HEK293 (cell line): ENCODE measurements around the gene PON1.

Experiments used
- CTCF ChIA-PET: fragments of 350-600 bp; formaldehyde crosslinking; extraction: SDS; loops from one replicate; lab custom pipeline; 2021; ENCODE audit warnings: antibody characterized with exemption; lab: Yijun Ruan, JAX
- POLR2A ChIA-PET: fragments of 300-600 bp; formaldehyde crosslinking; extraction: SDS; loops from one replicate; lab custom pipeline; 2020; ENCODE audit warnings: antibody characterized with exemption, inconsistent platforms; lab: Yijun Ruan, JAX
- H3K27ac ChIP-seq: fragments of 200-500 bp; sonication (Bioruptor generic); 2 replicates; pipeline ENCODE4 v1.5.1; 2014; ENCODE audit warnings: low read depth, low read length, control low read depth, inconsistent platforms; ENCODE audit errors: extremely low read depth
- H3K36me3 ChIP-seq, 2 experiments: fragments of 200-500 bp in 1 of 2; sonication (Bioruptor generic) in 1 of 2; 1 replicate in 1 of 2; 2 replicates in 1 of 2; pipeline ENCODE4 v1.5.1; 2014 to 2017; ENCODE audit warnings: inconsistent platforms in 2 of 2, low read length in 2 of 2; ENCODE audit not compliant: control insufficient read depth in 2 of 2, insufficient read depth in 1 of 2
- H3K4me1 ChIP-seq: fragments of 200-500 bp; sonication (Bioruptor generic); 2 replicates; pipeline ENCODE4 v1.5.1; 2014; ENCODE audit warnings: mild to moderate bottlenecking, low read length, inconsistent platforms; ENCODE audit not compliant: control insufficient read depth, insufficient read depth
- H3K4me3 ChIP-seq: 2 replicates; pipeline ENCODE4 v1.5.1; 2011; ENCODE audit warnings: low read depth, mild to moderate bottlenecking, control low read depth, low read length, moderate library complexity
- H3K9me3 ChIP-seq: fragments of 200-500 bp; sonication (Bioruptor generic); 2 replicates; pipeline ENCODE4 v1.5.1; 2014; ENCODE audit warnings: low read depth, low read length, inconsistent platforms; ENCODE audit not compliant: control insufficient read depth, insufficient read depth
- EGR2 ChIP-seq: fragments of 450-650 bp; formaldehyde crosslinking; IDR thresholded peaks from 2 replicates; pipeline ENCODE4 v1.5.1; 2016; ENCODE audit warnings: low read depth, missing biosample characterization, missing genetic modification characterization
- MYNN ChIP-seq: fragments of 450-650 bp; formaldehyde crosslinking; IDR thresholded peaks from 2 replicates; pipeline ENCODE4 v1.5.1; 2016; ENCODE audit warnings: missing biosample characterization, missing genetic modification characterization, borderline replicate concordance
- ZNF132 ChIP-seq: fragments of 450-650 bp; formaldehyde crosslinking; IDR thresholded peaks from 2 replicates; pipeline ENCODE4 v1.5.1; 2017; ENCODE audit warnings: missing biosample characterization, missing genetic modification characterization, borderline replicate concordance
- ZNF133 ChIP-seq: fragments of 450-650 bp; formaldehyde crosslinking; IDR thresholded peaks from 2 replicates; pipeline ENCODE4 v1.5.1; 2016; ENCODE audit warnings: missing biosample characterization, missing genetic modification characterization
- ZNF433 ChIP-seq: fragments of 450-650 bp; formaldehyde crosslinking; IDR thresholded peaks from 2 replicates; pipeline ENCODE4 v1.5.1; 2016; ENCODE audit warnings: missing biosample characterization, missing genetic modification characterization, low read depth
- ZNF560 ChIP-seq: fragments of 450-650 bp; formaldehyde crosslinking; IDR thresholded peaks from 2 replicates; pipeline ENCODE4 v1.5.1; 2017; ENCODE audit warnings: missing biosample characterization, missing genetic modification characterization, borderline replicate concordance
- ZNF747 ChIP-seq: fragments of 450-650 bp; formaldehyde crosslinking; IDR thresholded peaks from 2 replicates; pipeline ENCODE4 v1.5.1; 2016; ENCODE audit warnings: missing biosample characterization, missing genetic modification characterization
- ZNF777 ChIP-seq: fragments of 450-650 bp; formaldehyde crosslinking; IDR thresholded peaks from 2 replicates; pipeline ENCODE4 v1.5.1; 2017; ENCODE audit warnings: missing biosample characterization, missing genetic modification characterization, borderline replicate concordance
- TF ChIP-seq, protein P1 (sequence below): fragments of 450-650 bp; formaldehyde crosslinking; IDR thresholded peaks from 2 replicates; pipeline ENCODE4 v1.5.1; 2016; ENCODE audit warnings: missing biosample characterization, missing genetic modification characterization
- TF ChIP-seq, protein P2 (sequence below): fragments of 450-650 bp; formaldehyde crosslinking; IDR thresholded peaks from 2 replicates; pipeline ENCODE4 v1.5.1; 2016; ENCODE audit warnings: missing biosample characterization, missing genetic modification characterization
- TF ChIP-seq, protein P3 (sequence below): fragments of 450-650 bp; formaldehyde crosslinking; IDR thresholded peaks from 2 replicates; pipeline ENCODE4 v1.5.1; 2017; ENCODE audit warnings: missing biosample characterization, missing genetic modification characterization
- TF ChIP-seq, protein P4 (sequence below): fragments of 450-650 bp; formaldehyde crosslinking; IDR thresholded peaks from 2 replicates; pipeline ENCODE4 v1.5.1; 2016; ENCODE audit warnings: missing biosample characterization, missing genetic modification characterization

PON1 gene

DNA sequence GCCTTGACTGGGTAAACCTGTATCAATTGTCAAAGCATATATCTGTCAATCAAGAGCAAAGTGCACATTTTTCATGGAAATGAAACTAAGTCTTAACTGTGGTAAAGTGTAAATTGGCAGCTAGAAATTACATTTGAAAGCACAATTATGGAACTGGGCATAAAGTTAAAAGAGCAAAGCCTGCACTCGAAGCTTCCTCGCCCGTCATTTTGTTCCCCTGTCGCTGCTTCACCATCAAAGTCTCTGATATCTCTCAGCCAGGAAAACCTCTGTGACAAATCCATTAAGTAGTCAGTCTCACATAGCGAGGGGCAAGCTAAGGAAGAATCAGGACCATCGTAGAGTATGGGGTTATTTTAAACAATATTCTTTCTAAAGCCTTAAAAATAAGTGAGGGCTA lies 27.9 kb downstream of the PON1 start:
- H3K4me1 ChIP-seq: no peaks in the 10 kb centered on the region
- CTCF ChIA-PET: interaction anchor here (0.6 kb wide), 1 partner anchor 1280 kb away, joined by 3 read pairs; no protein-coding TSS in a partner anchor
- TF ChIP-seq, protein P1, sequence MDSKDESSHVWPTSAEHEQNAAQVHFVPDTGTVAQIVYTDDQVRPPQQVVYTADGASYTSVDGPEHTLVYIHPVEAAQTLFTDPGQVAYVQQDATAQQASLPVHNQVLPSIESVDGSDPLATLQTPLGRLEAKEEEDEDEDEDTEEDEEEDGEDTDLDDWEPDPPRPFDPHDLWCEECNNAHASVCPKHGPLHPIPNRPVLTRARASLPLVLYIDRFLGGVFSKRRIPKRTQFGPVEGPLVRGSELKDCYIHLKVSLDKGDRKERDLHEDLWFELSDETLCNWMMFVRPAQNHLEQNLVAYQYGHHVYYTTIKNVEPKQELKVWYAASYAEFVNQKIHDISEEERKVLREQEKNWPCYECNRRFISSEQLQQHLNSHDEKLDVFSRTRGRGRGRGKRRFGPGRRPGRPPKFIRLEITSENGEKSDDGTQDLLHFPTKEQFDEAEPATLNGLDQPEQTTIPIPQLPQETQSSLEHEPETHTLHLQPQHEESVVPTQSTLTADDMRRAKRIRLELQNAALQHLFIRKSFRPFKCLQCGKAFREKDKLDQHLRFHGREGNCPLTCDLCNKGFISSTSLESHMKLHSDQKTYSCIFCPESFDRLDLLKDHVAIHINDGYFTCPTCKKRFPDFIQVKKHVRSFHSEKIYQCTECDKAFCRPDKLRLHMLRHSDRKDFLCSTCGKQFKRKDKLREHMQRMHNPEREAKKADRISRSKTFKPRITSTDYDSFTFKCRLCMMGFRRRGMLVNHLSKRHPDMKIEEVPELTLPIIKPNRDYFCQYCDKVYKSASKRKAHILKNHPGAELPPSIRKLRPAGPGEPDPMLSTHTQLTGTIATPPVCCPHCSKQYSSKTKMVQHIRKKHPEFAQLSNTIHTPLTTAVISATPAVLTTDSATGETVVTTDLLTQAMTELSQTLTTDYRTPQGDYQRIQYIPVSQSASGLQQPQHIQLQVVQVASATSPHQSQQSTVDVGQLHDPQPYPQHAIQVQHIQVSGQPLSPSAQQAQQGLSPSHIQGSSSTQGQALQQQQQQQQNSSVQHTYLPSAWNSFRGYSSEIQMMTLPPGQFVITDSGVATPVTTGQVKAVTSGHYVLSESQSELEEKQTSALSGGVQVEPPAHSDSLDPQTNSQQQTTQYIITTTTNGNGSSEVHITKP: no peak
- TF ChIP-seq, protein P2, sequence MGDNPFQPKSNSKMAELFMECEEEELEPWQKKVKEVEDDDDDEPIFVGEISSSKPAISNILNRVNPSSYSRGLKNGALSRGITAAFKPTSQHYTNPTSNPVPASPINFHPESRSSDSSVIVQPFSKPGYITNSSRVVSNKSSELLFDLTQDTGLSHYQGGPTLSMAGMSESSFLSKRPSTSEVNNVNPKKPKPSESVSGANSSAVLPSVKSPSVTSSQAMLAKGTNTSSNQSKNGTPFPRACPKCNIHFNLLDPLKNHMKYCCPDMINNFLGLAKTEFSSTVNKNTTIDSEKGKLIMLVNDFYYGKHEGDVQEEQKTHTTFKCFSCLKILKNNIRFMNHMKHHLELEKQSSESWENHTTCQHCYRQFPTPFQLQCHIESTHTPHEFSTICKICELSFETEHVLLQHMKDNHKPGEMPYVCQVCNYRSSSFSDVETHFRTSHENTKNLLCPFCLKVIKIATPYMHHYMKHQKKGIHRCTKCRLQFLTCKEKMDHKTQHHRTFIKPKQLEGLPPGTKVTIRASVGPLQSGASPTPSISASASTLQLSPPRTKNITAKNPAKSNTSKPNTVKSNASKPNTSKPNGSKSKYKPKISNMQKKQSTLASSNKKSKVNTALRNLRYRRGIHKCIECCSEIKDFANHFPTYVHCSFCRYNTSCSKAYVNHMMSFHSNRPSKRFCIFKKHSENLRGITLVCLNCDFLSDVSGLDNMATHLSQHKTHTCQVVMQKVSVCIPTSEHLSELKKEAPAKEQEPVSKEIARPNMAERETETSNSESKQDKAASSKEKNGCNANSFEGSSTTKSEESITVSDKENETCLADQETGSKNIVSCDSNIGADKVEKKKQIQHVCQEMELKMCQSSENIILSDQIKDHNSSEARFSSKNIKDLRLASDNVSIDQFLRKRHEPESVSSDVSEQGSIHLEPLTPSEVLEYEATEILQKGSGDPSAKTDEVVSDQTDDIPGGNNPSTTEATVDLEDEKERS (tag by site-specific recombination): no peak
- TF ChIP-seq ZNF433 (tag by site-specific recombination) (no peak), ZNF133 (no peak), ZNF747 (tag by site-specific recombination) (no peak), ZNF132 (tag by site-specific recombination) (no peak), MYNN (tag by site-specific recombination) (no peak), ZNF777 (tag by site-specific recombination) (no peak)
- TF ChIP-seq, all 188 proteins: peak for 0
- POLR2A ChIA-PET: no interaction called here
- H3K4me3 ChIP-seq: no peak overlapping the region
- no peaks in the 10 kb centered on the region for H3K36me3 ChIP-seq
- no peak overlapping the region for H3K27ac ChIP-seq
- H3K9me3 ChIP-seq: no peaks in the 10 kb centered on the region

DNA sequence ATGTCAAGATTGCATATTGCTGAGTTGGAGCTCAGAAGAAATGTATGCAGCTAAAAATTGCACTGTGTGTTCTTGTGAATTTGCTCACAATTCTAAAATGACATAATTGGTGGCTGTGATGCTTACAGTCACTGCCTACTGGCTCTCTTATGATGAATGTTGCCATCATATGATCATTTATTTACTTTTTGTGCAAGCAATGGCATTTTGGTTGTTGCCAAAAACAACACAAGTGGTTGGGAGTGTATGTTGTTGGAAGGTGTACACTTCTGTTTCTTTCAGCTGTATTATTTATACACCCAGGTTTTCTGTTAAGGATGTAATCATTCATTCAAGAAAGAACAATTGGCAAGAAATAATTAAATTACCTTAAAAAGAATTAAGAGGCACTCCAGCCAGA lies 28.9 kb downstream of the PON1 start:
- H3K4me3 ChIP-seq: no peak overlapping the region
- ChIA-PET CTCF (no interaction called here), POLR2A (no interaction called here)
- H3K9me3 ChIP-seq: no peaks in the 10 kb centered on the region
- H3K36me3 ChIP-seq: no peaks in the 10 kb centered on the region
- H3K4me1 ChIP-seq: no peaks in the 10 kb centered on the region
- TF ChIP-seq ZNF560 (tag by site-specific recombination) (no peak), EGR2 (tag by site-specific recombination) (no peak)
- TF ChIP-seq, protein P3, sequence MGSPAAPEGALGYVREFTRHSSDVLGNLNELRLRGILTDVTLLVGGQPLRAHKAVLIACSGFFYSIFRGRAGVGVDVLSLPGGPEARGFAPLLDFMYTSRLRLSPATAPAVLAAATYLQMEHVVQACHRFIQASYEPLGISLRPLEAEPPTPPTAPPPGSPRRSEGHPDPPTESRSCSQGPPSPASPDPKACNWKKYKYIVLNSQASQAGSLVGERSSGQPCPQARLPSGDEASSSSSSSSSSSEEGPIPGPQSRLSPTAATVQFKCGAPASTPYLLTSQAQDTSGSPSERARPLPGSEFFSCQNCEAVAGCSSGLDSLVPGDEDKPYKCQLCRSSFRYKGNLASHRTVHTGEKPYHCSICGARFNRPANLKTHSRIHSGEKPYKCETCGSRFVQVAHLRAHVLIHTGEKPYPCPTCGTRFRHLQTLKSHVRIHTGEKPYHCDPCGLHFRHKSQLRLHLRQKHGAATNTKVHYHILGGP: no peak
- TF ChIP-seq, protein P4, sequence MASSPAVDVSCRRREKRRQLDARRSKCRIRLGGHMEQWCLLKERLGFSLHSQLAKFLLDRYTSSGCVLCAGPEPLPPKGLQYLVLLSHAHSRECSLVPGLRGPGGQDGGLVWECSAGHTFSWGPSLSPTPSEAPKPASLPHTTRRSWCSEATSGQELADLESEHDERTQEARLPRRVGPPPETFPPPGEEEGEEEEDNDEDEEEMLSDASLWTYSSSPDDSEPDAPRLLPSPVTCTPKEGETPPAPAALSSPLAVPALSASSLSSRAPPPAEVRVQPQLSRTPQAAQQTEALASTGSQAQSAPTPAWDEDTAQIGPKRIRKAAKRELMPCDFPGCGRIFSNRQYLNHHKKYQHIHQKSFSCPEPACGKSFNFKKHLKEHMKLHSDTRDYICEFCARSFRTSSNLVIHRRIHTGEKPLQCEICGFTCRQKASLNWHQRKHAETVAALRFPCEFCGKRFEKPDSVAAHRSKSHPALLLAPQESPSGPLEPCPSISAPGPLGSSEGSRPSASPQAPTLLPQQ (tag by site-specific recombination): no peak
- H3K27ac ChIP-seq: no peak overlapping the region
